GM19099 (cell line): ENCODE results near the gene NDRG3.

Experiments
- POLR2A ChIP-seq: IDR thresholded peaks from 3 replicates; pipeline ENCODE4 v1.6.1; 2011; ENCODE audit warnings: low read depth; ENCODE audit not compliant: insufficient read length; ENCODE audit errors: extremely low read depth

NDRG3 gene

GRCh38 chr20:36732456-36732855 lies 13.4 kb downstream of the NDRG3 start:
- no peak for TF ChIP-seq POLR2A

GRCh38 chr20:36728986-36729385 lies 16.9 kb downstream of the NDRG3 start:
- TF ChIP-seq POLR2A, result no peak

- TF ChIP-seq POLR2A, result no peak
These were observed 19.7 kb downstream of the NDRG3 start for GRCh38 chr20:36726168-36726567.

DNA sequence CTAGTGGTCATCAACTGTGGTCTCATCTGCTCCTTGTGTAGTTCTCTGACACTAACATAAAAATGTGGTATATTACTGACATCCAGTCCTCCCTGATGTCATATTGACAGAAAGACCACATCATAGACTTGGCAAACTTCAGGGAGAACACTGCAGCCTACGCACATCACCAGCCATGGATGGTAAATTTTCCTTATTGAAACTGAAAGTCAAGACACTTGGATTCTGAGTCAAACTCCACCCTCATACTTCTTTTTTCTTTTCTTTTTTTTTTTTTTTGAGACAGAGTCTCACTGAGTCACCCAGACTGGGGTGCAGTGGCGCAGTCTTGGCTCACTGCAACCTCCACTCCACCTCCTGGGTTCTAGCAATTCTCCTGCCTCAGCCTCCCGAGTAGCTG lies 25.4 kb downstream of the NDRG3 start:
- no peak for TF ChIP-seq POLR2A

GRCh38 chr20:36717657-36718056 lies 28.2 kb downstream of the NDRG3 start:
- TF ChIP-seq POLR2A, result no peak

DNA sequence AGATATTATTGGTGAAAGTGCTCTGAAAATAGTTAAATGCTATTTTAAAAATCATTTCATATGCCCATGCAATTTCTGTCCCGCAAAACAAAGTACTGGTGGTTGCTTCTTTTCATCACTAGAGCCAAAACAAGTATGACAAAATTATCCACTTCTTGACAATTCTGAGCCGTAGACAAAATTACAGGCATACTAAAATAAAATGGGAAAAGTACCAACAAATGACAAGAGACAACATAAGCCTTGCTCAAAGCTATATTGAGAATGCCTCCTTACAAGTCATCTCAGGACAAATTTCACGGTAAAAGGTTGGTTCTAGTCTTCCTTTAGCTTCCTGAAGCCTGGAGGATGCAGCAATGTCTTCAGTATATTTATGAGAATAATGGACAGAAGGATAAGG lies 28.9 kb downstream of the NDRG3 start:
- TF ChIP-seq POLR2A, result no peak

- no peak for TF ChIP-seq POLR2A
These were observed 33.1 kb downstream of the NDRG3 start for GRCh38 chr20:36712775-36713174.

GRCh38 chr20:36709126-36709525 lies 36.8 kb downstream of the NDRG3 start:
- TF ChIP-seq POLR2A, result no peak

DNA sequence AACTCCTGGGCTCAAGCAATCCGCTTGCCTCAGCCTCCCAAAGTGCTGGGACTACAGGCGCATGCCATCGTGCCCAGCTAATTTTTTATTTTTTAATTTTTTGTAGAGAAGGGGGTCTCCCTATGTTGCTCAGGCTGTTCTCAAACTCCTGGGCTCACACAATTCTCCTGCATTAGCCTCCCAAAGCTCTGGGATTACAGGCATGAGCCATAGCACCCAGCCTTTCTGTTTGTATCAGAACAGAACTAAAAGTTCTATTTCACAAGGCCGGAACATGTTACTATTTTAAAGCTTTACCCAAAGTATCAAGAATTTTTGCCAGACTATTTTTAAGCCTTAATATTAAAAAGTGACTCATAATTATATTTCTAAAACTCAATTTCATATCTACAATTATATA lies 42.4 kb downstream of the NDRG3 start:
- no peak for TF ChIP-seq POLR2A

DNA sequence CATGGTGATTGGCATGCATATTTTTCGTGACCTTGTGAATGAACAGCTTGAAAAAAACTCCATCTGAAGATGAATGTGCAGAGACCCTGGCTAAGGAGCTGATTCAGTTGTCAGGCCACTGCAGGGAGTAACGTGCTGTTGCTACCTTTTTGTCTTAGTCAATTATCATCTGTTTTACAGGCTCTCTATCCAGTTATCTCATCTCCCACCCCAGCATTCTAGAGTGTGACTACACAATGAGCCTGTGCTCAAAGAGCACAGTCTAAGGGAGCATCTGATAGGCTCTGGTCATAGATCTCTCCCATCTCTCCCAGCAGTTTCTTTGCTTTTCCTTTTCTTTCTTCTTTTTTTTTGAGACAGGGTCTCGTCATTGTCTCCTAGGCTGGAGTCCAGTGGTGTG lies 45.5 kb downstream of the NDRG3 start:
- no peak for TF ChIP-seq POLR2A

- TF ChIP-seq POLR2A, result no peak
These were observed 57.3 kb downstream of the NDRG3 start for GRCh38 chr20:36688630-36689029.

DNA sequence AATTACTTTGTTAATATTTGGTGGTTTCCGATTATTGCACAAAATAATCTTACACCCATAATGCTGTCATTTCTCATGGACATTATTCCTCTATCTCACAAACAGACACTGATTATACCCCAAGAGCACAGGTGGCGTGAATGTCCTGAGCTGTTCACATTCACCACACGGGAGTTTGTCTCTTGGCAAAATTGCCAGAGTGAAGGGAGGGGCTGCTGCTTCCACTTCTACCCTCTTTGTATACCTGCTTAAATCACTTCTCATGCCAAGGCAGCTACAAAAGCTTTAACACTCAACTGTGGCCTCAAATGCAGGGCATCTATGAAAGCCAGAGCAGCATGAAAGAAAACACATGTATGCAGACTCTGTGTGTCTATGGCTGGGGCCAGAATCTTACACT lies 58.0 kb downstream of the NDRG3 start:
- no peak for TF ChIP-seq POLR2A

DNA sequence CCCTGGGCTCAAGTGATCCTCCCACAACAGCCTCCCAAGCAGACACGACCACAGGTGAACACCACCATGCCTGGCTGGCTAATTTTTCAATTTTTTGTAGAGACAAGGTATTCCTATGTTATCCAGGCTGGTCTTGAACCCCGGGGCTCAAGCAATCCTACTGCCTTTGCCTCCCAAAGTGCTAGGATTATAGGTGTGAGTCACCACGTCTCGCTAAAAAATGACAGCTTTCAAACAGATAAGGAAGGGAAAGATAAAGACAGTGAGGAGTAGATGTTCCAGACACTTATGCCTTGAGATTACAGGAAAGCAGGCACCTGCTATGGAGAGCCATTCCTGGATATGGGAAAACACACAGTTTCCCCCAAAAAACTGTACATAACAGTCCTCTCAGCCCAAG lies 58.9 kb downstream of the NDRG3 start:
- no peak for TF ChIP-seq POLR2A

DNA sequence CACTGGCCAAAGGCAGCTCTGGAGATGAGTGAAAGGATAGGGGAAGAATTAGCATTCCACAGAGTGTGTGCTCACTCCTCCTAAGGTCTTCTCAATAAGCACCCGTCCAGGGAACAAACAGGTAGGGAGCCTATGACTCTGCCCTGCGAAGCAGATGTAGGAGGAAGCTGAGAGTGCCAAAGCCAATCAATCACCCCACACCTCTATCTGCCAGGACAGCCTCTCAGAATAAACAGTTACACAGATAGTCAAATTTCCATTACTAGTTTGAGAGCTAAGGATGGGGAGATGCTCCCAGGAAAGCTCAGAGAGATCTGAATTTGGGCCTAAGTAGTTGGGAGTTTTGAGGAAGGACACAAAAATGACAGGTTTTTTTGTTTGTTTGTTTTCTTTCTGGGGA lies 59.4 kb downstream of the NDRG3 start:
- no peak for TF ChIP-seq POLR2A

- TF ChIP-seq POLR2A, result no peak
These were observed 61.1 kb downstream of the NDRG3 start for GRCh38 chr20:36684747-36685146.

GRCh38 chr20:36682311-36682710 lies 63.6 kb downstream of the NDRG3 start:
- no peak for TF ChIP-seq POLR2A

- no peak for TF ChIP-seq POLR2A
These were observed 68.5 kb downstream of the NDRG3 start for GRCh38 chr20:36677422-36677771.
